ENCODE measurements around the gene TP73.
A peak's percentile ranks its signal among the peaks of the same experiment; 100 is the strongest.
"Not testable (repeated sequence)": the region's sequence is repeated elsewhere in the genome, so short reads cannot be mapped to it uniquely, and the experiment has no call there.

TP73 gene

GRCh38 chr1:3611170-3612019 is 40.9 kb upstream of the TP73 start, which contains the start of gene MEGF6:
TSS of gene MEGF6 (minus strand) at chr1:3611508. CDS start at chr1:3611268, 240 bp downstream.
- no peak within 1 kb of the TSS for H3K4me3 Mint-ChIP-seq
- peaks cover 32% of the 10 kb centered on the region for H3K27me3 Mint-ChIP-seq (ENCODE audit: low read depth)
- H3K9me3 Mint-ChIP-seq: no peaks in the 10 kb centered on the region
- H3K27ac Mint-ChIP-seq: no peak within 1 kb of the TSS
- no peaks in the 10 kb centered on the region for H3K36me3 Mint-ChIP-seq (ENCODE audit: low read depth)
- no peaks in the 10 kb centered on the region for H3K4me1 Mint-ChIP-seq (ENCODE audit: low read depth)

DNA sequence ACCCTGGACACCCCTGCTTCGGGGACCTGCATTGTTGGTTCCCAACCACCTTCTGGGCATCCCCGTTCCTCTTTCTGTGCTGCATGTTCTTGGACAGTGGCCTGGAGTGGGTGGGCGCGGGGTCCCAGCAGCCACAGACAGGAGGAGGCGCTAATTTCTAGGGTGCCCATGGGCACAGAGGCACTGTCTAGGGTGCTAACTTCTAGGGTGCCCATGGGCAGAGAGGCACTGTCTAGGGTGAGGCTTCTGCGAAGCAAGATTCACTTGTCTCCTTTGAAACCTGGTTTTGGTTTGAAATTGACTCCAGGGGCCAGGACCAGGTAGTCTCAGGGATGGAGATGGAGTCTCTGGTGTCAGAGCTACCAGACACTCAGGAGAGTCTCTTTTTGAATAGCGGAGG is 40.2 kb upstream of the TP73 start:
- Mint-ChIP-seq H3K27ac (no peak overlapping the region), H3K9me3 (no peaks in the 10 kb centered on the region), H3K27me3 (ENCODE audit: low read depth) (peaks cover 32% of the 10 kb centered on the region), H3K4me1 (ENCODE audit: low read depth) (no peaks in the 10 kb centered on the region), H3K4me3 (no peak overlapping the region), H3K36me3 (ENCODE audit: low read depth) (no peaks in the 10 kb centered on the region)

- no peak overlapping the region for H3K4me3 Mint-ChIP-seq
- no peak overlapping the region for H3K27ac Mint-ChIP-seq
- H3K36me3 Mint-ChIP-seq (ENCODE audit: low read depth): no peaks in the 10 kb centered on the region
- H3K9me3 Mint-ChIP-seq: no peaks in the 10 kb centered on the region
- peaks cover 2% of the 10 kb centered on the region for H3K4me1 Mint-ChIP-seq (ENCODE audit: low read depth)
- H3K27me3 Mint-ChIP-seq (ENCODE audit: low read depth): peaks cover 28% of the 10 kb centered on the region
These were observed 37.3 kb upstream of the TP73 start for GRCh38 chr1:3614755-3615742.

DNA sequence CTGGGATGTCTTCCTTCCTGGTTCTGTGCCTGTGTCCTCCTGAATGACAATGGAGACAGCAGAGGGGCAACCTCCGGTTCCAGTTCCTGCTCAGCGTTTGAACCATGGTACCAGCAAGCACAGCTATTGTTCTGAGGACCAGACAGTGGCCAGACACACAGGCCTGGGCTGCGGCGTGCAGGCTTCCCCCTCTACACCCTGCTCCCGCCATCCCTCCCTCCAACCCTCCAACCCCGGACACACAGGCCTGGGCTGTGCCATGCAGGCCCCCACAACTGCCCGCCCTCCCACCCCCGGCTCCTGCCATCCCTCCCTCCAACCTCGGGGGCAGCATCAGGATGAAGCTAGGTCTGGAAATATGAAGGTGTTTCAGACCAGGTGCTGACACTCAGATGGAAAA is 35.5 kb upstream of the TP73 start:
- H3K9me3 Mint-ChIP-seq: no peaks in the 10 kb centered on the region
- H3K36me3 Mint-ChIP-seq (ENCODE audit: low read depth): no peaks in the 10 kb centered on the region
- peaks cover 20% of the 10 kb centered on the region for H3K27me3 Mint-ChIP-seq (ENCODE audit: low read depth)
- no peak overlapping the region for H3K4me3 Mint-ChIP-seq
- H3K4me1 Mint-ChIP-seq (ENCODE audit: low read depth): peaks cover 6% of the 10 kb centered on the region
- H3K27ac Mint-ChIP-seq: no peak overlapping the region

GRCh38 chr1:3617806-3618345 is 34.4 kb upstream of the TP73 start:
- Mint-ChIP-seq H3K4me1 (ENCODE audit: low read depth) (peaks cover 8% of the 10 kb centered on the region), H3K36me3 (ENCODE audit: low read depth) (no peaks in the 10 kb centered on the region), H3K4me3 (no peak overlapping the region), H3K9me3 (no peaks in the 10 kb centered on the region), H3K27ac (no peak overlapping the region), H3K27me3 (ENCODE audit: low read depth) (peaks cover 15% of the 10 kb centered on the region)

DNA sequence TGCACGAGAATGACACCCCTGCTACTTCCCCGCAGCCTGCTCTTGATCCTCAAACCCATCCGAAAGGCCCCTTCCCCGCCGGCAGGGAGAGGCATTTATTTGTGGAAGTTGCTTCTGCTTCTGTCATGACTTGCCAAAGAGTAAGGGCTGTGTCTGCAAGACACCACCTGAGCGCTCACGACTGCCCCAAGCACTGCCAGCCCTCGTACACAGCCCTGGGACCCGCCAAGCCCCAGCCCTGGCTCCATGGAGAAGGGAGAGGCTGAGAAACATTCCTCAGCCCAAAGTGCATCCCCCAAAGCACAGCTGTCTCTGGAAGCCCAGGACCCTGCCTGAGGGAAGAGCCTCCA is 33.8 kb upstream of the TP73 start:
- H3K27ac Mint-ChIP-seq: no peak overlapping the region
- peaks cover 17% of the 10 kb centered on the region for H3K27me3 Mint-ChIP-seq (ENCODE audit: low read depth)
- no peaks in the 10 kb centered on the region for H3K9me3 Mint-ChIP-seq
- no peak overlapping the region for H3K4me3 Mint-ChIP-seq
- no peaks in the 10 kb centered on the region for H3K36me3 Mint-ChIP-seq (ENCODE audit: low read depth)
- H3K4me1 Mint-ChIP-seq (ENCODE audit: low read depth): peaks cover 15% of the 10 kb centered on the region

DNA sequence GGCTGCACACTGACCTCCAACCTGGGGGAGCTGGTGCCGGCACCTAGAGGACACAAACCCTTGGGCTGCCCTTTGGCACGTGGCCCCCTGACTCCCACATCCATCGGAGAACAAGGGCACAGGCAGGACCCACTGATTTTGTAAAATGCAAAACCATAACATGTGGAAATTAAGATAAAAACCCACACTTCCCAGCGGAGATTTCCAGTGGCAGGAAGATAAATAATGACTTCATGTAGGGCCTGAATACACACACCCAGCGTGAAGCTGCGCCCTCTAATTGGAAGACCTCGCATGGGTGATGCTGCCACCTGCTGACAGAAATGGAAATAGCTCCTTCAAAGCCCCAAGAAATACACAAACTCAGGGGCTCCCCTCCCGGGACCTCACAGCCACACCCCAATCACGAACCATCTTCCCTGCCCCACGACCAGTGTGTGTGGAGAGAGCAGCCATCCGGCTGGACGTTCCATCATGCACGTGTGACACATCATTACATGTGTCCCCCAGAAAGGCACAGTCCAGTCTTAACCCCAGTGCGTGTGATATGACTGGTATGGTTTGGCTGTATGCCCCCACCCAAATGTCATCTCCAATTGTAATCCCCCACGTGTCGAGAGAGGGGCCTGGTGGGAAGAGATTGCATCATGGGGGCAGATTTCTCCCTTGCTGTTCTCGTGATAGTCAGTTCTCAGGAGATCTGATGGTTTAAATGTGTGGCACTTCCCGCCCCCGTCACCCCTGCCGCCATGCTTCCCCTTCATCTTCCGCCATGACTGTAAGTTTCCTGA is 33.2 kb upstream of the TP73 start:
- peaks cover 19% of the 10 kb centered on the region for H3K27me3 Mint-ChIP-seq (ENCODE audit: low read depth)
- no peaks in the 10 kb centered on the region for H3K9me3 Mint-ChIP-seq
- peaks cover 20% of the 10 kb centered on the region for H3K4me1 Mint-ChIP-seq (ENCODE audit: low read depth)
- H3K36me3 Mint-ChIP-seq (ENCODE audit: low read depth): no peaks in the 10 kb centered on the region
- no peak overlapping the region for H3K27ac Mint-ChIP-seq
- H3K4me3 Mint-ChIP-seq: no peak overlapping the region

DNA sequence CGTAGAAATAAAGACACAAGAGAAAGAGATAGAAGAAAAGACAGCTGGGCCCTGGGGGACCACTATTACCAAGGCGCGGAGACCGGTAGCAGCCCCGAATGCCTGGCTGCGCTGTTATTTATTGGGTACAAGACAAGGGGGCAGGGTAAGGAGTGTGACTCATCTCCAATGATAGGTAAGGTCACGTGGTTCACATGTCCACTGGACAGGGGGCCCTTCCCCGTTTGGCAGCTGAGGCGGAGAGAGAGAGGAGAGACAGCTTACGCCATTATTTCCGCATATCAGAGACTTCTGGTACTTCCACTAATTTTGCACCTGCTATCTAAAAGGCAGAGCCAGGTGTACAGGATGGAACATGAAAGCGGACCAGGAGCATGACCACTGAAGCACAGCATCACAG is 31.6 kb upstream of the TP73 start:
- H3K4me3 Mint-ChIP-seq: no peak overlapping the region
- peaks cover 23% of the 10 kb centered on the region for H3K4me1 Mint-ChIP-seq (ENCODE audit: low read depth)
- no peak overlapping the region for H3K27ac Mint-ChIP-seq
- peaks cover 12% of the 10 kb centered on the region for H3K27me3 Mint-ChIP-seq (ENCODE audit: low read depth)
- H3K9me3 Mint-ChIP-seq: no peaks in the 10 kb centered on the region
- H3K36me3 Mint-ChIP-seq (ENCODE audit: low read depth): no peaks in the 10 kb centered on the region

DNA sequence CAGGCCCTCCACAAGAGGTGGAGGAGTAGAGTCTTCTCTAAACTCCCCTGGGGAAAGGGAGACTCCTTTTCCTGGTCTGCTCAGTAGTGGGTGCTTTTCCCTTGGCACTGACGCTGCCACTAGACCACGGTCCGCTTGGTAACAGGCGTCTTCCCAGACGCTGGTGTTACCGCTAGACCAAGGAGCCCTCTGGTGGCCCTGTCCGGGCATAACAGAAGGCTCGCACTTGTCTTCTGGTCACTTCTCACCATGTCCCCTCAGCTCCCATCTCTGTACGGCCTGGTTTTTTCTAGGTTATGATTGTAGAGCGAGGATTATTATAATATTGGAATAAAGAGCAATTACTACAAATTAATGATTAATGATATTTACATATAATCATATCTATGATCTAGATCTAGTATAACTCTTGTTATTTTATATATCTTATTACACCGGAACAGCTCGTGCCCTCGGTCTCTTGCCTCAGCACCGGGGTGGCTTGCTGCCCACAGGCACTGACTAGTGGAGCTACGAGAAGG is 31.1 kb upstream of the TP73 start:
- not testable (repeated sequence) for H3K4me3 Mint-ChIP-seq, H3K27ac Mint-ChIP-seq
- H3K4me1 Mint-ChIP-seq (ENCODE audit: low read depth): peaks cover 25% of the 10 kb centered on the region

GRCh38 chr1:3622102-3622501 is 30.2 kb upstream of the TP73 start:
- Mint-ChIP-seq H3K27me3 (ENCODE audit: low read depth) (peaks cover 12% of the 10 kb centered on the region), H3K4me1 (ENCODE audit: low read depth) (peaks cover 26% of the 10 kb centered on the region)
- H3K27ac Mint-ChIP-seq; H3K36me3 Mint-ChIP-seq (ENCODE audit: low read depth); H3K4me3 Mint-ChIP-seq; H3K9me3 Mint-ChIP-seq: not testable (repeated sequence)

More for the DNA sequence above, 31.1 kb upstream of the TP73 start:
- H3K9me3 Mint-ChIP-seq; H3K36me3 Mint-ChIP-seq (ENCODE audit: low read depth): not testable (repeated sequence)
- H3K27me3 Mint-ChIP-seq (ENCODE audit: low read depth): peaks cover 12% of the 10 kb centered on the region

- H3K4me3 Mint-ChIP-seq: peak overlapping the region; percentile 97
- no peaks in the 10 kb centered on the region for H3K9me3 Mint-ChIP-seq
- H3K36me3 Mint-ChIP-seq (ENCODE audit: low read depth): peaks cover 6% of the 10 kb centered on the region
- H3K27me3 Mint-ChIP-seq (ENCODE audit: low read depth): peaks cover 12% of the 10 kb centered on the region
- peak overlapping the region; percentile 73 for H3K27ac Mint-ChIP-seq
- H3K4me1 Mint-ChIP-seq (ENCODE audit: low read depth): peaks cover 26% of the 10 kb centered on the region
These were observed 28.7 kb upstream of the TP73 start for GRCh38 chr1:3623441-3624199.

GRCh38 chr1:3624200-3625136 is 27.8 kb upstream of the TP73 start, which contains the start of gene TPRG1L:
TSS of gene TPRG1L (plus strand) at chr1:3625015. CDS start at chr1:3625073, 58 bp downstream.
- H3K27ac Mint-ChIP-seq: peak within 1 kb of the TSS; percentile 93

More at GRCh38 chr1:3624200-3625136, 27.8 kb upstream of the TP73 start, which contains the start of gene TPRG1L:
- Mint-ChIP-seq H3K4me1 (ENCODE audit: low read depth) (peaks cover 26% of the 10 kb centered on the region), H3K36me3 (ENCODE audit: low read depth) (peaks cover 11% of the 10 kb centered on the region), H3K4me3 (peak within 1 kb of the TSS; percentile 97), H3K27me3 (ENCODE audit: low read depth) (peaks cover 12% of the 10 kb centered on the region), H3K9me3 (no peaks in the 10 kb centered on the region)

Measured in T-helper 1 cell treated with Interleukin-12 subunit alpha and Interleukin-12 subunit beta and Interleukin-4 antibody, amounts not matched to agents 30 μg/mL and 1 μg/mL, for 36 hours (primary cell).